ENCODE results near the gene ASPA.
"Not testable (repeated sequence)": the region's sequence is repeated elsewhere in the genome, so short reads cannot be mapped to it uniquely, and the experiment has no call there.

ASPA gene

GRCh38 chr17:3475812-3476610 lies at the start of gene ASPA:
ASPA (plus strand) TSS chr17:3475997; CDS start chr17:3476160, 163 bp downstream.
- no peak within 1 kb of the TSS for H3K27ac ChIP-seq (ENCODE audit: extremely low read depth, low read depth, low read length)
- no peaks in the 10 kb centered on the region for H3K36me3 ChIP-seq (ENCODE audit: control insufficient read depth in 2 of 2, insufficient read depth in 1 of 2, low read length in 2 of 2)
- ChIA-PET POLR2A (no interaction called here), CTCF (interaction anchor here (0.6 kb wide), 2 partner anchors 170 to 800 kb away, joined by 3 read pairs; no protein-coding TSS in a partner anchor)
- H3K9me3 ChIP-seq (ENCODE audit: control insufficient read depth, insufficient read depth, low read depth, low read length), result no peaks in the 10 kb centered on the region
- TF ChIP-seq ZNF768 (tag by site-specific recombination; IDR thresholded peaks at IDR 0.05) (no peak), ZNF248 (tag by site-specific recombination; IDR thresholded peaks at IDR 0.05) (no peak), ZNF777 (tag by site-specific recombination; IDR thresholded peaks at IDR 0.05; ENCODE audit: borderline replicate concordance) (no peak), ZNF426 (tag by site-specific recombination; IDR thresholded peaks at IDR 0.05) (no peak), AEBP2 (tag by site-specific recombination; IDR thresholded peaks at IDR 0.05; ENCODE audit: borderline replicate concordance) (no peak), ZIC2 (tag by site-specific recombination; IDR thresholded peaks at IDR 0.05) (no peak), SP3 (tag by site-specific recombination; IDR thresholded peaks at IDR 0.05) (no peak), HOXA7 (CRISPR knock-in tag; IDR thresholded peaks at IDR 0.05; ENCODE audit: borderline replicate concordance) (no peak), ZNF791 (tag by site-specific recombination; IDR thresholded peaks at IDR 0.05) (no peak)
- TF ChIP-seq, protein P1, sequence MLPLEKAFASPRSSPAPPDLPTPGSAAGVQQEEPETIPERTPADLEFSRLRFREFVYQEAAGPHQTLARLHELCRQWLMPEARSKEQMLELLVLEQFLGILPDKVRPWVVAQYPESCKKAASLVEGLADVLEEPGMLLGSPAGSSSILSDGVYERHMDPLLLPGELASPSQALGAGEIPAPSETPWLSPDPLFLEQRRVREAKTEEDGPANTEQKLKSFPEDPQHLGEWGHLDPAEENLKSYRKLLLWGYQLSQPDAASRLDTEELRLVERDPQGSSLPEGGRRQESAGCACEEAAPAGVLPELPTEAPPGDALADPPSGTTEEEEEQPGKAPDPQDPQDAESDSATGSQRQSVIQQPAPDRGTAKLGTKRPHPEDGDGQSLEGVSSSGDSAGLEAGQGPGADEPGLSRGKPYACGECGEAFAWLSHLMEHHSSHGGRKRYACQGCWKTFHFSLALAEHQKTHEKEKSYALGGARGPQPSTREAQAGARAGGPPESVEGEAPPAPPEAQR (tag by site-specific recombination; IDR thresholded peaks at IDR 0.05), result no peak
- H3K4me1 ChIP-seq (ENCODE audit: control insufficient read depth, insufficient read depth, low read length), result no peaks in the 10 kb centered on the region
- no peak within 1 kb of the TSS for H3K4me3 ChIP-seq (ENCODE audit: low read depth, low read length)

DNA sequence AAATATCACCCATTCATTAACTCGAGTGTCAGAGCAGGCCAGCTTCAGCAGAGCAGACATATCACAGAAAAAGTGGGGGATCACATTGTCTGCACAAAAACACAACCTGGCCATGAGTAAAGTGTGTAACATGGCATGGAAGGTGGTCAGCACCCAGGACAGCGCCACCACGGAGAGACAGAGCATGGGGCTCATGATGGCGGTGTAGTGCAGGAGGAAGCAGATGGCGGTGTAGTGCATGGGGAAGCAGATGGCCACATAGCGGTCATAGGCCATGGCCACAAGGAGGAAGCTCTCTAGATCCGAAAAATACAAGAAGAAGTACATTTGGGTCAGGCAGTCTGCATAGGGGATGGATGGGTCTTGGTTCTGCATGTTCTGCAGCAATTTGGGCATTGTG lies 42.6 kb upstream of the ASPA start:
- H3K36me3 ChIP-seq (ENCODE audit: control insufficient read depth in 2 of 2, insufficient read depth in 1 of 2, low read length in 2 of 2); POLR2A ChIA-PET; H3K27ac ChIP-seq (ENCODE audit: extremely low read depth, low read depth, low read length); H3K4me1 ChIP-seq (ENCODE audit: control insufficient read depth, insufficient read depth, low read length); H3K9me3 ChIP-seq (ENCODE audit: control insufficient read depth, insufficient read depth, low read depth, low read length); CTCF ChIA-PET; H3K4me3 ChIP-seq (ENCODE audit: low read depth, low read length): not testable (repeated sequence)
- TF ChIP-seq, protein P2, sequence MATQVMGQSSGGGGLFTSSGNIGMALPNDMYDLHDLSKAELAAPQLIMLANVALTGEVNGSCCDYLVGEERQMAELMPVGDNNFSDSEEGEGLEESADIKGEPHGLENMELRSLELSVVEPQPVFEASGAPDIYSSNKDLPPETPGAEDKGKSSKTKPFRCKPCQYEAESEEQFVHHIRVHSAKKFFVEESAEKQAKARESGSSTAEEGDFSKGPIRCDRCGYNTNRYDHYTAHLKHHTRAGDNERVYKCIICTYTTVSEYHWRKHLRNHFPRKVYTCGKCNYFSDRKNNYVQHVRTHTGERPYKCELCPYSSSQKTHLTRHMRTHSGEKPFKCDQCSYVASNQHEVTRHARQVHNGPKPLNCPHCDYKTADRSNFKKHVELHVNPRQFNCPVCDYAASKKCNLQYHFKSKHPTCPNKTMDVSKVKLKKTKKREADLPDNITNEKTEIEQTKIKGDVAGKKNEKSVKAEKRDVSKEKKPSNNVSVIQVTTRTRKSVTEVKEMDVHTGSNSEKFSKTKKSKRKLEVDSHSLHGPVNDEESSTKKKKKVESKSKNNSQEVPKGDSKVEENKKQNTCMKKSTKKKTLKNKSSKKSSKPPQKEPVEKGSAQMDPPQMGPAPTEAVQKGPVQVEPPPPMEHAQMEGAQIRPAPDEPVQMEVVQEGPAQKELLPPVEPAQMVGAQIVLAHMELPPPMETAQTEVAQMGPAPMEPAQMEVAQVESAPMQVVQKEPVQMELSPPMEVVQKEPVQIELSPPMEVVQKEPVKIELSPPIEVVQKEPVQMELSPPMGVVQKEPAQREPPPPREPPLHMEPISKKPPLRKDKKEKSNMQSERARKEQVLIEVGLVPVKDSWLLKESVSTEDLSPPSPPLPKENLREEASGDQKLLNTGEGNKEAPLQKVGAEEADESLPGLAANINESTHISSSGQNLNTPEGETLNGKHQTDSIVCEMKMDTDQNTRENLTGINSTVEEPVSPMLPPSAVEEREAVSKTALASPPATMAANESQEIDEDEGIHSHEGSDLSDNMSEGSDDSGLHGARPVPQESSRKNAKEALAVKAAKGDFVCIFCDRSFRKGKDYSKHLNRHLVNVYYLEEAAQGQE (tag by site-specific recombination; IDR thresholded peaks at IDR 0.05), result peak; percentile 95

DNA sequence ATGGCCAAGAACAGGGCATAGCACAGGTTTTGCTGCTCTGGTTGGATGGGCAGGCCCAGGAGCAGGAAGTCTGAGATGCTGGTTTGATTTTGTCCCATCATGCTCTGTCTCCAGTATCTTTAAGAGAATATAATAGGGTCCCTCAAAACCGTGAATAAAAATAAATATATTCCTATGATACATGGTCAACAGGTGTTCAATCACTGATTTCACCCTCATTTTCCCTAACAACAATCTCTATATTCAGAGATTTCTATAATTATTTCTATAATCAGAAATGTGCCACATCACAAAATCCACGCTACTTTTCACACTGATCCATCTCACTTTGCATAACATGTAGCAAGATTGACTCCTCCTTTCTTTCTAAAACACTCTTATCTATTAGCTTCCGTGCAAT lies 42.1 kb upstream of the ASPA start, which contains the start of gene OR1E2:
Gene OR1E2, minus strand, starts transcription at position 101 of the 400 bp plus-strand sequence. Its CDS starts 0 bp downstream, at position 101.
- H3K9me3 ChIP-seq (ENCODE audit: control insufficient read depth, insufficient read depth, low read depth, low read length), result 0 out of 2 replicates have a peak, but pooled peaks cover 3% of the 10 kb centered on the region
- no peaks in the 10 kb centered on the region for H3K36me3 ChIP-seq (ENCODE audit: control insufficient read depth in 2 of 2, insufficient read depth in 1 of 2, low read length in 2 of 2)
- H3K4me1 ChIP-seq (ENCODE audit: control insufficient read depth, insufficient read depth, low read length), result no peaks in the 10 kb centered on the region
- no peak within 1 kb of the TSS for H3K27ac ChIP-seq (ENCODE audit: extremely low read depth, low read depth, low read length)
- ChIA-PET POLR2A (no interaction called here), CTCF (no interaction called here)
- H3K4me3 ChIP-seq (ENCODE audit: low read depth, low read length), result no peak within 1 kb of the TSS
- TF ChIP-seq KLF16 (tag by site-specific recombination; IDR thresholded peaks at IDR 0.05) (no peak), YY1 (tag by site-specific recombination; IDR thresholded peaks at IDR 0.05) (no peak), ZNF140 (tag by site-specific recombination; IDR thresholded peaks at IDR 0.05) (no peak), ZNF529 (tag by site-specific recombination; IDR thresholded peaks at IDR 0.05; ENCODE audit: insufficient replicate concordance) (no peak), GLIS2 (tag by site-specific recombination; IDR thresholded peaks at IDR 0.05) (no peak), ZNF18 (tag by site-specific recombination; IDR thresholded peaks at IDR 0.05) (no peak), ZNF544 (tag by site-specific recombination; IDR thresholded peaks at IDR 0.05) (no peak)
- TF ChIP-seq, protein P3, sequence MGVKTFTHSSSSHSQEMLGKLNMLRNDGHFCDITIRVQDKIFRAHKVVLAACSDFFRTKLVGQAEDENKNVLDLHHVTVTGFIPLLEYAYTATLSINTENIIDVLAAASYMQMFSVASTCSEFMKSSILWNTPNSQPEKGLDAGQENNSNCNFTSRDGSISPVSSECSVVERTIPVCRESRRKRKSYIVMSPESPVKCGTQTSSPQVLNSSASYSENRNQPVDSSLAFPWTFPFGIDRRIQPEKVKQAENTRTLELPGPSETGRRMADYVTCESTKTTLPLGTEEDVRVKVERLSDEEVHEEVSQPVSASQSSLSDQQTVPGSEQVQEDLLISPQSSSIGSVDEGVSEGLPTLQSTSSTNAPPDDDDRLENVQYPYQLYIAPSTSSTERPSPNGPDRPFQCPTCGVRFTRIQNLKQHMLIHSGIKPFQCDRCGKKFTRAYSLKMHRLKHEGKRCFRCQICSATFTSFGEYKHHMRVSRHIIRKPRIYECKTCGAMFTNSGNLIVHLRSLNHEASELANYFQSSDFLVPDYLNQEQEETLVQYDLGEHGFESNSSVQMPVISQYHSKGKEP (tag by site-specific recombination; IDR thresholded peaks at IDR 0.05), result no peak
- TF ChIP-seq, protein P4, sequence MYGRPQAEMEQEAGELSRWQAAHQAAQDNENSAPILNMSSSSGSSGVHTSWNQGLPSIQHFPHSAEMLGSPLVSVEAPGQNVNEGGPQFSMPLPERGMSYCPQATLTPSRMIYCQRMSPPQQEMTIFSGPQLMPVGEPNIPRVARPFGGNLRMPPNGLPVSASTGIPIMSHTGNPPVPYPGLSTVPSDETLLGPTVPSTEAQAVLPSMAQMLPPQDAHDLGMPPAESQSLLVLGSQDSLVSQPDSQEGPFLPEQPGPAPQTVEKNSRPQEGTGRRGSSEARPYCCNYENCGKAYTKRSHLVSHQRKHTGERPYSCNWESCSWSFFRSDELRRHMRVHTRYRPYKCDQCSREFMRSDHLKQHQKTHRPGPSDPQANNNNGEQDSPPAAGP (tag by site-specific recombination; IDR thresholded peaks at IDR 0.05), result no peak
